Parathyroid adenoma (tissue), 2 donors: ENCODE measurements around the gene TBK1.

Source experiments
- H2AFZ ChIP-seq: fragments of 300-600 bp; sonication (generic); one replicate; pipeline ENCODE4 v1.7.0; 2017; ENCODE audit warnings: antibody characterized with exemption, mild to moderate bottlenecking
- H3K27ac ChIP-seq: fragments of 300-600 bp; sonication (generic); one replicate; pipeline ENCODE4 v1.7.0; 2017
- H3K27me3 ChIP-seq: fragments of 300-600 bp; sonication (generic); one replicate; pipeline ENCODE4 v1.7.0; 2017; ENCODE audit warnings: low read length; ENCODE audit not compliant: control insufficient read depth, insufficient read depth
- H3K36me3 ChIP-seq: fragments of 300-600 bp; sonication (generic); one replicate; pipeline ENCODE4 v1.7.0; 2017; ENCODE audit warnings: low read length; ENCODE audit not compliant: control insufficient read depth, insufficient read depth
- H3K4me1 ChIP-seq: fragments of 300-600 bp; sonication (generic); one replicate; pipeline ENCODE4 v1.7.0; 2017; ENCODE audit warnings: control low read depth
- H3K4me2 ChIP-seq: fragments of 300-600 bp; sonication (generic); one replicate; pipeline ENCODE4 v1.7.0; 2017; ENCODE audit warnings: low read length
- H3K4me3 ChIP-seq: fragments of 300-600 bp; sonication (generic); one replicate; pipeline ENCODE4 v1.7.0; 2017; ENCODE audit warnings: low read depth, low read length
- H3K79me2 ChIP-seq: fragments of 300-600 bp; sonication (generic); one replicate; pipeline ENCODE4 v1.7.0; 2017; ENCODE audit warnings: control low read depth
- H3K9ac ChIP-seq: fragments of 300-600 bp; sonication (generic); one replicate; pipeline ENCODE4 v1.7.0; 2017; ENCODE audit warnings: mild to moderate bottlenecking
- H3K9me3 ChIP-seq: fragments of 300-600 bp; sonication (generic); one replicate; pipeline ENCODE4 v1.7.0; 2017; ENCODE audit warnings: low read length; ENCODE audit not compliant: control insufficient read depth
- TF ChIP-seq, protein P1 (sequence below): fragments of 300-600 bp; sonication (generic); IDR thresholded peaks from one replicate; pipeline ENCODE4 v1.7.0; 2017; ENCODE audit warnings: antibody characterized with exemption, mild to moderate bottlenecking
- donor health status: primary hyperparathyroidism.

TBK1 gene

DNA sequence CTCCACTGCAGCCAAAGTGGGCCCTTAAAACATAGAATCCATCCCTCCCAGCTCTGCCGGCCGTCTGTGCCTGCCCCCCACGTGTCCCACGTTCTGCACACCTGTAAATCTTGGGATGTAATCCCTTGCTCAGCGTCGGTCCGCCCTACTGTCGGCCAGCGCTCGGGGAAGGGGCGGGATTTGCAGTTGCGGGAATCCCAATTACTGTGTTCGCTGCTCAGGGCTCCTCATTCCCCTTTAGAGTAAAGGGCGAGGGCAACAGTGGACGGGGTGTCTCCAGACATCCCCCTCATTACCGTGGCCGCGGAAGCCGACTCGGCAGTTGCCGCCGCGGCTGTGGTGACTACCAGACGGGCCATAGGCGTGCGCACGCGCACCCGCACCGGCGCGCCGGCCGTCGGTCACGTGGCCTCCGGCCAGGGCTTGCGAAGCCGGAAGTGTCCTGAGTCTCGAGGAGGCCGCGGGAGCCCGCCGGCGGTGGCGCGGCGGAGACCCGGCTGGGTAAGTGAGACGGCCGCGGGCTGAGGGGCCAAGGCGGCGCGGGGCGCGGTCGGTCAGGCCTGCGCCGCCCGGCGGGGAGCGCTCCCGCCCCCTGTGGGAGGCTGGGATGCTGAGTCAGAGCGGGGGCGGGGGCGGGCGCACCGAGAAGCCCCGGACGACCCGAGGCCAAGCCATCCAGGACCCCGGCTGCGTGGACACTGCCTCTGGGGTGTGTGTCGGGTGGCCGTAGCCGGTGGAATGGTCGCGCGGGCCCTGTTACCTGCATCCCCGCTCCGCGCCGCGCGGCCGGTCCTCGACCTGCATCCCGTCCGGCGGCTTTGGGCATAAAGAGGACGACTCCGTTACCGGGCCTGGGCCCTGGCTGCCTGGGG, at the start of gene TBK1:
Gene TBK1, plus strand, starts transcription at position 434 of the 872 bp plus-strand sequence. CDS start 3,751 bp downstream, outside the sequence.
- peaks cover 6% of the 10 kb centered on the region for H3K4me1 ChIP-seq
- H3K9me3 ChIP-seq = no peaks in the 10 kb centered on the region
- H2AFZ ChIP-seq = peak within 1 kb of the TSS; percentile 96
- H3K79me2 ChIP-seq = peaks cover 10% of the 10 kb centered on the region
- TF ChIP-seq, protein P1, sequence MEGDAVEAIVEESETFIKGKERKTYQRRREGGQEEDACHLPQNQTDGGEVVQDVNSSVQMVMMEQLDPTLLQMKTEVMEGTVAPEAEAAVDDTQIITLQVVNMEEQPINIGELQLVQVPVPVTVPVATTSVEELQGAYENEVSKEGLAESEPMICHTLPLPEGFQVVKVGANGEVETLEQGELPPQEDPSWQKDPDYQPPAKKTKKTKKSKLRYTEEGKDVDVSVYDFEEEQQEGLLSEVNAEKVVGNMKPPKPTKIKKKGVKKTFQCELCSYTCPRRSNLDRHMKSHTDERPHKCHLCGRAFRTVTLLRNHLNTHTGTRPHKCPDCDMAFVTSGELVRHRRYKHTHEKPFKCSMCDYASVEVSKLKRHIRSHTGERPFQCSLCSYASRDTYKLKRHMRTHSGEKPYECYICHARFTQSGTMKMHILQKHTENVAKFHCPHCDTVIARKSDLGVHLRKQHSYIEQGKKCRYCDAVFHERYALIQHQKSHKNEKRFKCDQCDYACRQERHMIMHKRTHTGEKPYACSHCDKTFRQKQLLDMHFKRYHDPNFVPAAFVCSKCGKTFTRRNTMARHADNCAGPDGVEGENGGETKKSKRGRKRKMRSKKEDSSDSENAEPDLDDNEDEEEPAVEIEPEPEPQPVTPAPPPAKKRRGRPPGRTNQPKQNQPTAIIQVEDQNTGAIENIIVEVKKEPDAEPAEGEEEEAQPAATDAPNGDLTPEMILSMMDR = no peak
- H3K36me3 ChIP-seq = no peaks in the 10 kb centered on the region
- H3K27ac ChIP-seq = peak within 1 kb of the TSS; percentile 83
- H3K27me3 ChIP-seq = no peaks in the 10 kb centered on the region
- peak within 1 kb of the TSS; percentile 92 for H3K4me3 ChIP-seq
- peak within 1 kb of the TSS; percentile 98 for H3K4me2 ChIP-seq
- H3K9ac ChIP-seq = peak within 1 kb of the TSS; percentile 44

DNA sequence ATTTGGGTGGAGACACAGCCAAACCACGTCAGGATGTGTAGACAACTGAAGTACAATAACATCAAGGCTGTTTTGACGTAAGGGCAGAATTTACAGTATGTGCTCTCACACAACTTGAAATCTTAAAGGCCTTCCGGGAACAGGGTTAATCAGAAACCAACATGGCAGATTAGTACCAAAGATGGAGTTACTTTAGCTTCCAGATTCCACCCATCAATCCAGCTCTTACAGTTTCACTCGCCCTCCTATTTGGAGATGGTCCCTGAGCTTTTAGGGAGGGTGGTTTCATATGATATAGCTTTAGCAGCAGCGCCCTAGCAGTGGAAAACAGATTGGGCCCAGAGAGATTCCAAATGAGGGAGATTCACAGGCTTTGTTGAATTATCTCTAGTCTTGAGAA, 49.7 kb upstream of the TBK1 start:
- H2AFZ ChIP-seq = no peak overlapping the region
- TF ChIP-seq, protein P1 = no peak
- H3K9me3 ChIP-seq = no peaks in the 10 kb centered on the region

DNA sequence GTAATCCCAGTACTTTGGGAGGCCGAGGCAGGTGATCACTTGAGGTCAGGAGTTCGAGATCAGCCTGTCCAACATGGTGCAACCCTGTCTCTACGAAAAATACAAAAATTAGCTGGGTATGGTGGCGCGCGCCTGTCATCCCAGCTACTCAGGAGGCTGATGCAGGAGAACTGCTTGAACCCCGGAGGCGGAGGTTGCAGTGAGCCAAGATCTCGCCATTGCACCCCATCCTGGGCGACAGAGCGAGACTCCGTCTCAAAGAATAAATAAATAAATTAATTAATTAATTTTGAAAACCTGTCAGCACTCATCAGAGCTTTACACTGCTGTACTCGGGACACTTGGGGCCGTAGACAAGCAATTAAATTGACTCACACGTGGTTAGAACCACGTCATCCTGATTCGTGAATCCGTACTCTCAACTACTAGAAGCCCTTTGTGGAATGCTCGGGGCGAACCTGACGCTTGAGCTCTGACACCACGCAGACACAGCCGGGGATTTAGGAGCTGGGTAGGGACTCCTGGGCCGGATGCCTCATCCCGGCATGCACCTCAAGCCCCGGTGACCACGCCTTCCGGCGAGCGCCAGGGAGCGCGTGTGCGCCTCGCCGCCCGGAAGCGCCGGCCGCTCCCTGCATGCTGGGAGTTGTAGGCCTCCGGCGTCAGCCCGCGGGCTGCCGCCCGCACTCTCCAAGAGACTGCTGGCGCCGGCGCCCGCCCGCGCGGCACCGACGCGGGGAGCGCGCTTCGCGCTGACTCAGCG, 48.0 kb upstream of the TBK1 start, which contains the start of gene XPOT:
Gene XPOT, plus strand, starts transcription at position 686 of the 763 bp plus-strand sequence. CDS start 5,644 bp downstream, outside the sequence.
- peak within 1 kb of the TSS; percentile 100 for H2AFZ ChIP-seq
- H3K27ac ChIP-seq = peak within 1 kb of the TSS; percentile 95
- TF ChIP-seq, protein P1 = no peak
- peaks cover 16% of the 10 kb centered on the region for H3K4me1 ChIP-seq
- peak within 1 kb of the TSS; percentile 74 for H3K9ac ChIP-seq
- H3K27me3 ChIP-seq = no peaks in the 10 kb centered on the region
- H3K9me3 ChIP-seq = no peaks in the 10 kb centered on the region
- H3K79me2 ChIP-seq = peaks cover 27% of the 10 kb centered on the region
- H3K4me3 ChIP-seq = peak within 1 kb of the TSS; percentile 75
- no peaks in the 10 kb centered on the region for H3K36me3 ChIP-seq
- H3K4me2 ChIP-seq = peak within 1 kb of the TSS; percentile 87

More for the DNA sequence above, 49.7 kb upstream of the TBK1 start:
- H3K79me2 ChIP-seq = peaks cover 20% of the 10 kb centered on the region
- H3K9ac ChIP-seq = no peak overlapping the region
- H3K4me2 ChIP-seq = no peak overlapping the region
- no peaks in the 10 kb centered on the region for H3K27me3 ChIP-seq
- no peak overlapping the region for H3K4me3 ChIP-seq
- no peaks in the 10 kb centered on the region for H3K36me3 ChIP-seq
- H3K27ac ChIP-seq = no peak overlapping the region
- peaks cover 12% of the 10 kb centered on the region for H3K4me1 ChIP-seq

DNA sequence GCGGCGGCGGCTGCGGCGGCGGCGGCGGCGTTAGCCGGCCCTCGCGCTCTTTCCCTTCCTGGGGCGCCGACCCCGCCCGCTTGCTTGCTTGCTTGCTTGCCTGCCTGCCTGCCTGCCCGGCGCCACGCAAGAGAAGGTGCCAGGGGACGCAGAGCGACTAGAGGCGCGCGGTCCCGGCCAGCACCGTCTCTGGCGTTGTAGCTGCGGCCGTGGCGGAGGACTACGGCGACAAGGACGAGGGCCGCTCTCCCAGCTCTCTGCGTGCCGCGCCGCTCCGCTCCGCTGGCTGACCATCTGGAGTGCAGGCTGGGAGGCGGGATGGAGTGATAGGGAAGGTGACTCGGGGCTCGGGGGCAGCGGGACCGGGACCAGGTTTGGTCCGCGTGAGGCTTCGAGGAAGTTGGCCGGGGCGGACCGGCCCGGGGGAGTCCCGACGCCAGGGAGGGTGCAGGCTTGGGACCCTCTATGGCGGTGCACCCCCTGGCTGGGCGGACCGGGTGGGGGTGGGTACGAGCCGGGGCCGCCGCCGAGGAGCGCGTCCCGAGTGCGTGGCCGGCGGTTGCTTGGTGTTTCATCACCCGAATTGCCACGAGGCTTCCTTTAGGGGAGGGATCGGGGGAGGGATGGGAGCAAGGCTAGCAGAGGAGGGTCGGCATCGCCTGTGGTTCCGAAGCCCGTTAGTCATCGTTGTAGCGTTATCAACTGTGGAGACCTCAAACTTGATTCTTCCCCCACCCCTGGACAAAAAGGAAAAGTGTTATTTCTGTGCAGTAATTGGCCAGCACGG, 47.3 kb upstream of the TBK1 start:
- Histone ChIP-seq H3K36me3 (no peaks in the 10 kb centered on the region), H3K79me2 (peaks cover 27% of the 10 kb centered on the region), H2AFZ (peak overlapping the region; percentile 100), H3K27ac (peak overlapping the region; percentile 95), H3K9ac (peak overlapping the region; percentile 74), H3K4me3 (peak overlapping the region; percentile 75), H3K27me3 (no peaks in the 10 kb centered on the region), H3K9me3 (no peaks in the 10 kb centered on the region), H3K4me1 (peaks cover 16% of the 10 kb centered on the region), H3K4me2 (peak overlapping the region; percentile 87)
- TF ChIP-seq, protein P1 = no peak
